Parathyroid adenoma (tissue), 2 donors: ENCODE data around the gene SLC6A4.

ENCODE experiments used
- H2AFZ ChIP-seq: fragments of 300-600 bp; sonication (generic); one replicate; pipeline ENCODE4 v1.7.0; 2017; ENCODE audit warnings: antibody characterized with exemption, mild to moderate bottlenecking
- H3K27ac ChIP-seq: fragments of 300-600 bp; sonication (generic); one replicate; pipeline ENCODE4 v1.7.0; 2017
- H3K27me3 ChIP-seq: fragments of 300-600 bp; sonication (generic); one replicate; pipeline ENCODE4 v1.7.0; 2017; ENCODE audit warnings: low read length; ENCODE audit not compliant: control insufficient read depth, insufficient read depth
- H3K36me3 ChIP-seq: fragments of 300-600 bp; sonication (generic); one replicate; pipeline ENCODE4 v1.7.0; 2017; ENCODE audit warnings: low read length; ENCODE audit not compliant: control insufficient read depth, insufficient read depth
- H3K4me1 ChIP-seq: fragments of 300-600 bp; sonication (generic); one replicate; pipeline ENCODE4 v1.7.0; 2017; ENCODE audit warnings: control low read depth
- H3K4me2 ChIP-seq: fragments of 300-600 bp; sonication (generic); one replicate; pipeline ENCODE4 v1.7.0; 2017; ENCODE audit warnings: low read length
- H3K4me3 ChIP-seq: fragments of 300-600 bp; sonication (generic); one replicate; pipeline ENCODE4 v1.7.0; 2017; ENCODE audit warnings: low read depth, low read length
- H3K79me2 ChIP-seq: fragments of 300-600 bp; sonication (generic); one replicate; pipeline ENCODE4 v1.7.0; 2017; ENCODE audit warnings: control low read depth
- H3K9ac ChIP-seq: fragments of 300-600 bp; sonication (generic); one replicate; pipeline ENCODE4 v1.7.0; 2017; ENCODE audit warnings: mild to moderate bottlenecking
- H3K9me3 ChIP-seq: fragments of 300-600 bp; sonication (generic); one replicate; pipeline ENCODE4 v1.7.0; 2017; ENCODE audit warnings: low read length; ENCODE audit not compliant: control insufficient read depth
- TF ChIP-seq, protein P1 (sequence below): fragments of 300-600 bp; sonication (generic); IDR thresholded peaks from one replicate; pipeline ENCODE4 v1.7.0; 2017; ENCODE audit warnings: antibody characterized with exemption, mild to moderate bottlenecking
- donor health status: primary hyperparathyroidism.

The SLC6A4 gene

DNA sequence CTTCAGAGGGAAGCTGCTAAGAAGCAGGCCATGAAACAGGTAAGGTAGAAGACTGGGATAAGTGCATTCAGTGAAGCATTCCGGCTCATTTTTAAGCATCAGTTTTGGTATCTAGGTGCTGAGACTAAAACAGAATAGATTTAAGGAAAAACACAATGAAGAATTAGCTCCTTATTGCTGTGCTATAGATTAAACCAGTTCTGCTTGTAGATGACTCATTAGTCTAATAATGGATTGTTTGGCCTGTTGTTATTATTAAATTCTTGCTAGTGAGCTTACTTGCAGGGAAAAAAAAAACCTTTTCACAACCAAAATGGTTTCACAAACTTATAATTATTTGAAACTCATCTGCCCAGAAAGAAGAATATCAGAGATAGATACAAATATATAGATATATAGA lies 62.9 kb downstream of the SLC6A4 start:
- H3K79me2 ChIP-seq: peaks cover 7% of the 10 kb centered on the region
- H3K9me3 ChIP-seq: no peaks in the 10 kb centered on the region
- H3K4me3 ChIP-seq: no peak overlapping the region
- H3K9ac ChIP-seq: no peak overlapping the region
- H3K4me1 ChIP-seq: no peaks in the 10 kb centered on the region
- no peaks in the 10 kb centered on the region for H3K36me3 ChIP-seq
- no peak overlapping the region for H3K4me2 ChIP-seq
- TF ChIP-seq, protein P1, sequence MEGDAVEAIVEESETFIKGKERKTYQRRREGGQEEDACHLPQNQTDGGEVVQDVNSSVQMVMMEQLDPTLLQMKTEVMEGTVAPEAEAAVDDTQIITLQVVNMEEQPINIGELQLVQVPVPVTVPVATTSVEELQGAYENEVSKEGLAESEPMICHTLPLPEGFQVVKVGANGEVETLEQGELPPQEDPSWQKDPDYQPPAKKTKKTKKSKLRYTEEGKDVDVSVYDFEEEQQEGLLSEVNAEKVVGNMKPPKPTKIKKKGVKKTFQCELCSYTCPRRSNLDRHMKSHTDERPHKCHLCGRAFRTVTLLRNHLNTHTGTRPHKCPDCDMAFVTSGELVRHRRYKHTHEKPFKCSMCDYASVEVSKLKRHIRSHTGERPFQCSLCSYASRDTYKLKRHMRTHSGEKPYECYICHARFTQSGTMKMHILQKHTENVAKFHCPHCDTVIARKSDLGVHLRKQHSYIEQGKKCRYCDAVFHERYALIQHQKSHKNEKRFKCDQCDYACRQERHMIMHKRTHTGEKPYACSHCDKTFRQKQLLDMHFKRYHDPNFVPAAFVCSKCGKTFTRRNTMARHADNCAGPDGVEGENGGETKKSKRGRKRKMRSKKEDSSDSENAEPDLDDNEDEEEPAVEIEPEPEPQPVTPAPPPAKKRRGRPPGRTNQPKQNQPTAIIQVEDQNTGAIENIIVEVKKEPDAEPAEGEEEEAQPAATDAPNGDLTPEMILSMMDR: no peak
- no peaks in the 10 kb centered on the region for H3K27me3 ChIP-seq
- no peak overlapping the region for H3K27ac ChIP-seq
- H2AFZ ChIP-seq: no peak overlapping the region

DNA sequence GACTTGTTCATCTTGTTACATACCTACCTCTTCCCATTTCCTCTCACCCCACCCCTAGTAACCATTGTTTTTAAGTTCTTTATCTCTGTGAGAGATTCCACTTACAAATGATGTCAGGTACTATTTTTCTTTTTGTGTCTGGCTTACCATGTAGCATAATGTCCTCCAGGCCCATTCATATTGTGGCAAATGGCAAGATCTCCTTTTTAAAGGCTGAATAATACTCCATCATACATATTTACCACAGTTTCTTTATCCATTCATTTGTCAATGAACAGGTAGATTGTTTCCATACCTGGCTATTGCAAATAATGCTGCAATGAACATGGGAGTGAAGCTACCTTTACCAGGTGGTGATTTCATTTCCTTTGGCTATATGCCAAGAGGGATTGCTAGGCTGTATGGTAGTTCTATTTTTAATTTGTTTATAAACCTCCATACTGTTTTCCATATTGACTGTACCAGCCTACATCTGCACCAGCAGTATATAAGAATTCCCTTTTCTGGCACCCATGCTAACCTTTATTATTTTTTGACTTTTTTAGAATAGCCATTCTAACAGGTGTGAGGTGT lies 65.0 kb downstream of the SLC6A4 start:
- Histone ChIP-seq H3K27me3 (no peaks in the 10 kb centered on the region), H3K4me1 (no peaks in the 10 kb centered on the region), H3K36me3 (no peaks in the 10 kb centered on the region), H3K27ac (no peak overlapping the region), H3K4me3 (no peak overlapping the region), H3K9me3 (no peaks in the 10 kb centered on the region), H3K79me2 (peaks cover 10% of the 10 kb centered on the region), H3K4me2 (no peak overlapping the region), H2AFZ (no peak overlapping the region), H3K9ac (no peak overlapping the region)
- TF ChIP-seq, protein P1: no peak

DNA sequence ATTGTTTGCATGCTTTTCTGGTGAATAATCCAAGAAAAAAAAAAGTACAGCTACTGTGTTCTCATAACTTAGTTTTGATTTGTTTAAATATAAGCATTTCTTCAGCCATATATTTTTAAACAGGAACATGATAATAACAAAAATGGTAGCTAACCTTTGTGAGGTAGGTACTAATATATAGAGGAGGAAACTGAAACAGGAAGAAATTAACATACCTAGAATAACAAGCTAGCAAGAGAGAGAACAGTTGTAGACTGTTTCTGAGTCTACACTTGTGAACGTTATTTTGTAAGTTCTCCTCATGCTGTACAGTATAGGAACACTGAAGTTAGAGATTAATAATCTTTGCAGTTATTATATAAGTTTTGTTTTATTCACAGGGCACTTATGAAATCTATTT lies 69.5 kb downstream of the SLC6A4 start:
- H3K9ac ChIP-seq: no peak overlapping the region
- H3K36me3 ChIP-seq: no peaks in the 10 kb centered on the region
- TF ChIP-seq, protein P1: no peak
- no peak overlapping the region for H2AFZ ChIP-seq
- no peaks in the 10 kb centered on the region for H3K27me3 ChIP-seq
- peaks cover 10% of the 10 kb centered on the region for H3K79me2 ChIP-seq
- no peak overlapping the region for H3K4me2 ChIP-seq
- no peaks in the 10 kb centered on the region for H3K9me3 ChIP-seq
- H3K4me3 ChIP-seq: no peak overlapping the region
- no peak overlapping the region for H3K27ac ChIP-seq
- H3K4me1 ChIP-seq: no peaks in the 10 kb centered on the region

DNA sequence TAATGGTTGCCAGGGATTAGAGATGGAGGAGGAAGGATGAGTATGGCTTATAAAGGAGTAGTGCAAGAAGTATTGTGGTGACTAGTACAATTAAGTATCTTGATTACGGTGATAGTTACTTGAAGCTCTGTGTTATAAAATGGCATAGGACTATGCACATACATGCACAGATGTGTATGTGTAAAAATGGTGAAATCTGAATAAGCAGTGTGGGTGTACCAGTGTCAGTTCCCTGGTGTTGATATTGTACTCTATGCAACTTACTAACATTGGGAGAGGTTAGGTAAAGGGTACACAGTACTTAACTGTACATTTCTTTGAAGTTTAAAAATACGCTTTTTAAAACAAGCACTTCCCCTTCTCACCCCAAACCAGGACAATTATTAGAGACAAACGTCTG lies 70.3 kb downstream of the SLC6A4 start:
- no peaks in the 10 kb centered on the region for H3K27me3 ChIP-seq
- peaks cover 7% of the 10 kb centered on the region for H3K79me2 ChIP-seq
- TF ChIP-seq, protein P1: no peak
- H3K9me3 ChIP-seq: no peaks in the 10 kb centered on the region
- no peaks in the 10 kb centered on the region for H3K36me3 ChIP-seq
- H2AFZ ChIP-seq: no peak overlapping the region
- no peak overlapping the region for H3K4me3 ChIP-seq
- no peaks in the 10 kb centered on the region for H3K4me1 ChIP-seq
- no peak overlapping the region for H3K27ac ChIP-seq
- no peak overlapping the region for H3K4me2 ChIP-seq
- H3K9ac ChIP-seq: no peak overlapping the region

DNA sequence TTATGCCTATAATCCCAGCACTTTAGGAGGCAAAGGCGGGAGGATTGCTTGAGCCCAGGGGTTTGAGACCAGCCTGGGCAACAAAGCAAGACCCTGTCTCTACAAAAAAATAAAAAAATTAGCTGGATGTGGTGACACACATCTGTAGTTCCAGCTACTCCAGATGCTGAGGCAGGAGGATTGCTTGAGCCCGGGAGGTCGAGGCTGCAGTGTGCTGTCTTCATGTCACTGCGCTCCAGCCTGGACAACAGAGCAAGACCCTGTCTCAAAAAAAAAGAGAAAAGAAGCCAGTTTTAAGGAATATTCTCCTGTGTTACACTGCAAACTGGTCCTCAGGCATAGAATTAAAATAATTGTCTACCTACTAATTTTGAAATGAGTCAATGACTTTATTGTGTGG lies 71.0 kb downstream of the SLC6A4 start:
- no peaks in the 10 kb centered on the region for H3K36me3 ChIP-seq
- no peak overlapping the region for H3K27ac ChIP-seq
- no peaks in the 10 kb centered on the region for H3K27me3 ChIP-seq
- H3K9me3 ChIP-seq: no peaks in the 10 kb centered on the region
- TF ChIP-seq, protein P1: no peak
- no peaks in the 10 kb centered on the region for H3K4me1 ChIP-seq
- H3K79me2 ChIP-seq: peaks cover 9% of the 10 kb centered on the region
- no peak overlapping the region for H3K9ac ChIP-seq
- no peak overlapping the region for H3K4me3 ChIP-seq
- no peak overlapping the region for H3K4me2 ChIP-seq
- H2AFZ ChIP-seq: no peak overlapping the region
